ENCODE results near the gene CABP1. TPM values are rescaled to one million over a fixed set of nuclear protein-coding genes. Genes with fewer than 3 reads are reported as not detected.

The CABP1 gene
- total and polyA plus RNA-seq, 9 donors, result 1.2 to 2.7 (median 2.3) TPM

GRCh38 chr12:120631097-120631496, 9.3 kb upstream of the CABP1 start:
- H3K4me3 ChIP-seq (ENCODE audit: low read length), result no peak overlapping the region
- no peaks in the 10 kb centered on the region for H3K36me3 ChIP-seq (ENCODE audit: control insufficient read depth, insufficient read depth, low read length)
- WGBS (ENCODE audit: insufficient coverage), result 73% methylated on average over 4 of the region's 5 CpGs
- H3K4me1 ChIP-seq (ENCODE audit: control insufficient read depth, insufficient read depth, low read length), result no peaks in the 10 kb centered on the region
- no peak for DNase-seq
- H3K27ac ChIP-seq (ENCODE audit: low read length), result no peak overlapping the region
- H3K27me3 ChIP-seq (ENCODE audit: control insufficient read depth, insufficient read depth, low read length), result peaks cover 11% of the 10 kb centered on the region
- H3K9me3 ChIP-seq (replicated peaks; ENCODE audit: control insufficient read depth, low read depth, low read length), result no peaks in the 10 kb centered on the region

- under 1% methylated on average over 115 of the region's 115 CpGs for WGBS (ENCODE audit: insufficient coverage)
- peaks cover 11% of the 10 kb centered on the region for H3K4me1 ChIP-seq (ENCODE audit: control insufficient read depth, insufficient read depth, low read length)
- H3K9me3 ChIP-seq (replicated peaks; ENCODE audit: control insufficient read depth, low read depth, low read length), result no peaks in the 10 kb centered on the region
- H3K27ac ChIP-seq (ENCODE audit: low read length), result no peak overlapping the region
- no peaks in the 10 kb centered on the region for H3K36me3 ChIP-seq (ENCODE audit: control insufficient read depth, insufficient read depth, low read length)
- peak; percentile 62 for DNase-seq
- H3K27me3 ChIP-seq (ENCODE audit: control insufficient read depth, insufficient read depth, low read length), result peaks cover 65% of the 10 kb centered on the region
- H3K4me3 ChIP-seq (ENCODE audit: low read length), result no peak overlapping the region
These were observed 721 bp downstream of the CABP1 start for GRCh38 chr12:120640861-120641833.

- peaks cover 71% of the 10 kb centered on the region for H3K27me3 ChIP-seq (ENCODE audit: control insufficient read depth, insufficient read depth, low read length)
- H3K27ac ChIP-seq (ENCODE audit: low read length), result no peak overlapping the region
- H3K4me3 ChIP-seq (ENCODE audit: low read length), result no peak overlapping the region
- H3K4me1 ChIP-seq (ENCODE audit: control insufficient read depth, insufficient read depth, low read length), result peaks cover 11% of the 10 kb centered on the region
- H3K9me3 ChIP-seq (replicated peaks; ENCODE audit: control insufficient read depth, low read depth, low read length), result no peaks in the 10 kb centered on the region
- 84% methylated on average over 9 of the region's 9 CpGs for WGBS (ENCODE audit: insufficient coverage)
- DNase-seq, result no peak
- no peaks in the 10 kb centered on the region for H3K36me3 ChIP-seq (ENCODE audit: control insufficient read depth, insufficient read depth, low read length)
These were observed 1.7 kb downstream of the CABP1 start for GRCh38 chr12:120642121-120642520.

- peaks cover 68% of the 10 kb centered on the region for H3K27me3 ChIP-seq (ENCODE audit: control insufficient read depth, insufficient read depth, low read length)
- no peaks in the 10 kb centered on the region for H3K36me3 ChIP-seq (ENCODE audit: control insufficient read depth, insufficient read depth, low read length)
- 84% methylated on average over 4 of the region's 4 CpGs for WGBS (ENCODE audit: insufficient coverage)
- peaks cover 11% of the 10 kb centered on the region for H3K4me1 ChIP-seq (ENCODE audit: control insufficient read depth, insufficient read depth, low read length)
- no peak overlapping the region for H3K27ac ChIP-seq (ENCODE audit: low read length)
- H3K4me3 ChIP-seq (ENCODE audit: low read length), result no peak overlapping the region
- no peaks in the 10 kb centered on the region for H3K9me3 ChIP-seq (replicated peaks; ENCODE audit: control insufficient read depth, low read depth, low read length)
- DNase-seq, result no peak
These were observed 2.4 kb downstream of the CABP1 start for GRCh38 chr12:120642826-120643225.

- no CpG with 5 or more reads among the region's 4 CpGs for WGBS (ENCODE audit: insufficient coverage)
- H3K27ac ChIP-seq (ENCODE audit: low read length), result no peak overlapping the region
- no peak overlapping the region for H3K4me3 ChIP-seq (ENCODE audit: low read length)
- H3K36me3 ChIP-seq (ENCODE audit: control insufficient read depth, insufficient read depth, low read length), result no peaks in the 10 kb centered on the region
- peaks cover 13% of the 10 kb centered on the region for H3K4me1 ChIP-seq (ENCODE audit: control insufficient read depth, insufficient read depth, low read length)
- no peak for DNase-seq
- no peaks in the 10 kb centered on the region for H3K9me3 ChIP-seq (replicated peaks; ENCODE audit: control insufficient read depth, low read depth, low read length)
- peaks cover 67% of the 10 kb centered on the region for H3K27me3 ChIP-seq (ENCODE audit: control insufficient read depth, insufficient read depth, low read length)
These were observed 3.1 kb downstream of the CABP1 start for GRCh38 chr12:120643574-120643973.

- WGBS (ENCODE audit: insufficient coverage), result 41% methylated on average over 3 of the region's 6 CpGs
- peaks cover 68% of the 10 kb centered on the region for H3K27me3 ChIP-seq (ENCODE audit: control insufficient read depth, insufficient read depth, low read length)
These were observed 5.6 kb downstream of the CABP1 start for GRCh38 chr12:120646044-120646443.

GRCh38 chr12:120647375-120647755, 6.9 kb downstream of the CABP1 start:
- Histone ChIP-seq H3K9me3 (replicated peaks; ENCODE audit: control insufficient read depth, low read depth, low read length) (no peaks in the 10 kb centered on the region), H3K27ac (ENCODE audit: low read length) (no peak overlapping the region), H3K4me3 (ENCODE audit: low read length) (no peak overlapping the region), H3K36me3 (ENCODE audit: control insufficient read depth, insufficient read depth, low read length) (no peaks in the 10 kb centered on the region), H3K4me1 (ENCODE audit: control insufficient read depth, insufficient read depth, low read length) (peaks cover 18% of the 10 kb centered on the region), H3K27me3 (ENCODE audit: control insufficient read depth, insufficient read depth, low read length) (peaks cover 60% of the 10 kb centered on the region)
- DNase-seq, result no peak
- WGBS (ENCODE audit: insufficient coverage), result 93% methylated on average over 3 of the region's 13 CpGs

More at GRCh38 chr12:120646044-120646443, 5.6 kb downstream of the CABP1 start:
- Histone ChIP-seq H3K36me3 (ENCODE audit: control insufficient read depth, insufficient read depth, low read length) (no peaks in the 10 kb centered on the region), H3K4me3 (ENCODE audit: low read length) (no peak overlapping the region), H3K9me3 (replicated peaks; ENCODE audit: control insufficient read depth, low read depth, low read length) (no peaks in the 10 kb centered on the region), H3K4me1 (ENCODE audit: control insufficient read depth, insufficient read depth, low read length) (peaks cover 24% of the 10 kb centered on the region), H3K27ac (ENCODE audit: low read length) (no peak overlapping the region)
- no peak for DNase-seq

GRCh38 chr12:120649442-120650232, 9.2 kb downstream of the CABP1 start:
- Histone ChIP-seq H3K27ac (ENCODE audit: low read length) (peak overlapping the region; percentile 29), H3K4me1 (ENCODE audit: control insufficient read depth, insufficient read depth, low read length) (peaks cover 26% of the 10 kb centered on the region), H3K9me3 (replicated peaks; ENCODE audit: control insufficient read depth, low read depth, low read length) (no peaks in the 10 kb centered on the region), H3K36me3 (ENCODE audit: control insufficient read depth, insufficient read depth, low read length) (no peaks in the 10 kb centered on the region), H3K27me3 (ENCODE audit: control insufficient read depth, insufficient read depth, low read length) (peaks cover 38% of the 10 kb centered on the region), H3K4me3 (ENCODE audit: low read length) (peak overlapping the region; percentile 27)
- WGBS (ENCODE audit: insufficient coverage), result 8% methylated on average over 20 of the region's 33 CpGs
- DNase-seq, result peak; percentile 59

- Histone ChIP-seq H3K36me3 (ENCODE audit: control insufficient read depth, insufficient read depth, low read length) (no peaks in the 10 kb centered on the region), H3K4me1 (ENCODE audit: control insufficient read depth, insufficient read depth, low read length) (peaks cover 27% of the 10 kb centered on the region), H3K9me3 (replicated peaks; ENCODE audit: control insufficient read depth, low read depth, low read length) (no peaks in the 10 kb centered on the region), H3K4me3 (ENCODE audit: low read length) (peak overlapping the region; percentile 27), H3K27ac (ENCODE audit: low read length) (peak overlapping the region; percentile 29), H3K27me3 (ENCODE audit: control insufficient read depth, insufficient read depth, low read length) (peaks cover 32% of the 10 kb centered on the region)
- 41% methylated on average over 11 of the region's 12 CpGs for WGBS (ENCODE audit: insufficient coverage)
- DNase-seq, result no peak
These were observed 9.8 kb downstream of the CABP1 start for GRCh38 chr12:120650233-120650690.

GRCh38 chr12:120651821-120652220, 11.4 kb downstream of the CABP1 start:
- WGBS (ENCODE audit: insufficient coverage), result no CpG with 5 or more reads among the region's 5 CpGs
- no peak overlapping the region for H3K4me3 ChIP-seq (ENCODE audit: low read length)
- H3K9me3 ChIP-seq (replicated peaks; ENCODE audit: control insufficient read depth, low read depth, low read length), result no peaks in the 10 kb centered on the region
- no peak for DNase-seq
- H3K4me1 ChIP-seq (ENCODE audit: control insufficient read depth, insufficient read depth, low read length), result peaks cover 27% of the 10 kb centered on the region
- no peaks in the 10 kb centered on the region for H3K36me3 ChIP-seq (ENCODE audit: control insufficient read depth, insufficient read depth, low read length)
- peaks cover 22% of the 10 kb centered on the region for H3K27me3 ChIP-seq (ENCODE audit: control insufficient read depth, insufficient read depth, low read length)
- H3K27ac ChIP-seq (ENCODE audit: low read length), result no peak overlapping the region

Measured in muscle of leg (tissue), 11 donors.